GM21360 (cell line): ENCODE results near the gene ATP8B2.
"Not testable (repeated sequence)": the region's sequence is repeated elsewhere in the genome, so short reads cannot be mapped to it uniquely, and the experiment has no call there.

ENCODE experiments used
- ATAC-seq: cut with Tn5 transposase; IDR thresholded peaks from one replicate; pipeline ENCODE4 v1.9.1; 2021; ENCODE audit warnings: mild to moderate bottlenecking, moderate library complexity; ENCODE audit not compliant: unreplicated experiment

Gene ATP8B2

DNA sequence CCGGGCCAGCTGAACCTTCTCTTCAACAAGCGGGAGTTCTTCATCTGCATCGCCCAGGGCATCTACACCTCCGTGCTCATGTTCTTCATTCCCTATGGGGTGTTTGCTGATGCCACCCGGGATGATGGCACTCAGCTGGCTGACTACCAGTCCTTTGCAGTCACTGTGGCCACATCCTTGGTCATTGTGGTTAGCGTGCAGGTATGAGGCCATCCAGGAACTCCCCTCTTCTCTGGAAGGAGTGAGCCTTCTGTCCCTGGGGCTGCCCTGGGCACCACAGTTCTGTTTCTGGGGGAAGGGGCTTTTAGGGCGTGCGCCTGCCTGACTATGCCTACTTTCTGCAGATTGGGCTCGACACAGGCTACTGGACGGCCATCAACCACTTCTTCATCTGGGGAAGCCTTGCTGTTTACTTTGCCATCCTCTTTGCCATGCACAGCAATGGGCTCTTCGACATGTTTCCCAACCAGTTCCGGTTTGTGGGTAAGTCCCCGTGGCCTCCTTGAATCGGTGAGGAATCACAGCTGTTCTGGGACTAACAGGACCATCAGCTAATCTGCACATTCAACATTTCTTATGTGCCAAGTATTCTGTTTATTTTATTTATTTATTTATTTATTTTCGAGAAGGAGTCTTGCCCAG, 21.1 kb downstream of the ATP8B2 start:
- ATAC-seq: no peak

DNA sequence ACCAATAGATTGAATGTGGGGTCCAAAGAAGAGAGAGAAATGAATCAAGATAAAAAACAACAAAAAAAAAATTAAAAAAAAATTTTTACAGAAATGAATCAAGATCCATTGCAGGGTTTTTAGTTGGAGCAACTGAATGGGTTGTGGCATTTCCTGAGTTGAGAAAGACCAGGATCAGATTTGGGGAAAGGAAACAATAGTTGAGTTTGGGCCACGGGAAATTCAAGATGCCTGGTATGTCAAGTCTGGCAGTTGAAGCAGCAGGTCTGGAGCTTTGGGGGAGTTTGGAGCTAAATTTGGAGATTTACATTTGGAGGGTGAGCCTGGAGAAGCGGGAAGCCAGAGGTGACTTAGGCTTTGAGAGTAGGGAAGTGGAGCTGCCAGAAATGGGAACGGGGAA, 22.6 kb downstream of the ATP8B2 start:
- no peak for ATAC-seq

DNA sequence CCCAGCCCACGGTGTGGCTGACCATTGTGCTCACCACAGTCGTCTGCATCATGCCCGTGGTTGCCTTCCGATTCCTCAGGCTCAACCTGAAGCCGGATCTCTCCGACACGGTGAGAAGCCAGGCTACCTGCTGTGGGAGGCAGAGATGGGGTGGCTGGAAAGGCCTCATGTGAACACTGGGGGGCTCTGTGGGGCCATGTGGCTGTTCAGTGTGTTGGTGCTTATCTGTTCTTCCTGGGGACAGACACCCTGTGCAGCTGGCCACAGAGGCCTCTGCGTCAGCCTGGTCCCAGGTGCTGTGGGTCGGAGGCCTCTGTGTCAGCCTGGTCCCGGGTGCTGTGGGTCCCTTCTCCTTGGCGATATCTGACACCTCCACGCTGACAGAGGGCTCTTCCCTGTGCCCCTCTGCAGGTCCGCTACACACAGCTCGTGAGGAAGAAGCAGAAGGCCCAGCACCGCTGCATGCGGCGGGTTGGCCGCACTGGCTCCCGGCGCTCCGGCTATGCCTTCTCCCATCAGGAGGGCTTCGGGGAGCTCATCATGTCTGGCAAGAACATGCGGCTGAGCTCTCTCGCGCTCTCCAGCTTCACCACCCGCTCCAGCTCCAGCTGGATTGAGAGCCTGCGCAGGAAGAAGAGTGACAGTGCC, 23.2 kb downstream of the ATP8B2 start:
- no peak for ATAC-seq

DNA sequence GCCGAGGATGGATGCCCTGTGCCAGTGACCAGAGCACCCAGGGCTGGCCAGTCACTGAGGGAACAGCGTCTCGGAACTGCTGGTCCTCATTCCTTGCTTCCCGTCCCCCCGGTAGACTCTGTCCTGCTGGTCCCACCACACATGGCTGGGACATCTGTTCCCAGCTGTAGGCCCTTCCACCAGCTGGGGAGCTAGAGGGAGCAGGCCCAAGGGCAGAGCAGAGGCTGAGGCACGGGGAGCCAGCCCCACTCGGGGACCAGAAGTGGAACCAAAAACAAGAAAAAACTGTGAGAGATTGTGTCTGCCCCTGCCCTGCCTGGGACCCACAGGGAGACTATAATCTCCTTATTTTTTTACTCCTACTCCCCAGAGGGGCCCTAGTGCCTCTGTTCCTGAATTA, 23.8 kb downstream of the ATP8B2 start:
- no peak for ATAC-seq

DNA sequence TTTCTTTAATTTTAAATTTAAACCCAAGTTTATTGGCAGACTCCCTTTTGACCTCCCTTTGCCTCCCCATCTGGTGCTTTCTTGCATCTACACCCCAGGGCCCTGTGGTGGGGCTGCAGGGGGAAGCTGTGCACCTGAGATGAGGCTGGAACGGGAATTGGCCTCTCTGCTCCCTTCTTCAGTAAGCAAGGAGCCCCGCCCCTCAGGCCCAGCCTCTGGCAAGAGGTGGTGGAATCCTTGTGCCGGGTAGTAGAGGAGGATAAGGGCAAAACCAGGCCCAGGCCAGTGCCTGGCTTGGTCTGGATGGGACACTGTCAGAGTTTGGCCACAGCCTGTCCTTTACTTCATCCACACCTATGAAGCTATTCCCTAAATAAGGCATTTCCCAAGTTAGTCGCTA, 25.1 kb downstream of the ATP8B2 start:
- ATAC-seq: no peak

DNA sequence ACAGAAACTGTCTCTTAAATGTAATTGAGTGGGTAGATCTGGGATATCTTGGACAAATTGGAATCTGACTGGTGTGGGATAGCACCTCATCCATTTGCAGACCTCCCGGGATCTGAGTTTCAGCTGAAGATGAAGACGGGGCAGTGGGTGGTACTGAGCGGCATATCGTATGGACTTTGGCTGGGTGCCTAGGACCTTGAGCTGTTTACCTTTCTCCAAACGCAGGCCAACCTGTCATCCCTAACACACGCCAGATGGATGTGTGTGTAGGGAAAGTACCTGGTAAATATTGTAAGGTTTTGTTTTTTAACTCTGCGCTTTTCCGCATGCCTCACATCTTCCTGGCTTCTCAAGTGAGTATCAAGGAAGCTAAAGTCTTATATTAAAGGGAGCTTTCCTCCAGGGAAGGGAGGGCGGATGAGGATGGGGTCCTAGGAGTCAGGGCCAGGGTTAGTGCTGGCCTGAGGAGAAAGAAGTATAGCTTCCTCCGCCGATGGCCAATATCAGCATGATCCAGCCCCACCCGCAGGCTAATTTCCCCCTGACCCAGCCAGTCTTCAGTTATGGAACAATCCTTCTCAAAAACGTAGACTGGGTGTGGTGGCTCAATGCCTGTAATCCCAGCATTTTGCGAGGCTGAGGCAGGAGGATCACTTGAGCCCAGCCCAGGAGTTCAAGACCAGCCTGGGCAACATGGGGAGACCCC, 26.2 kb downstream of the ATP8B2 start:
- ATAC-seq: no peak

DNA sequence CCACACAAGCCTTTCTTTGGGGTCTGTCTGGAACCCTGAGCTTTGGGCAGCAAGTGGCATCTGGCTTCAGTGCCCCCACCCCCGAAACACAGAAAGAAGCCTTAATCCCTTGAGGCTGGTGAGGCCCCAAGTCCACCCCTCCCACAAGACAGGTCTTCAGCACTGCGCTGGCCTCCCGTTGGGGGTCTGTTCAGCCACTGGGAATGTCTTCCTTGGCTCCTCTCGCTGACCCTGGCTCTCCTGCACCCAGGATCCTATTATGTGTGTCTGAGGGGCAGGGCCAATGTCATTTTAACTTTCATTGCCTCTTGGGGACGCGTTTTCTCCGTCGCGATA, 26.9 kb downstream of the ATP8B2 start:
- ATAC-seq: no peak

DNA sequence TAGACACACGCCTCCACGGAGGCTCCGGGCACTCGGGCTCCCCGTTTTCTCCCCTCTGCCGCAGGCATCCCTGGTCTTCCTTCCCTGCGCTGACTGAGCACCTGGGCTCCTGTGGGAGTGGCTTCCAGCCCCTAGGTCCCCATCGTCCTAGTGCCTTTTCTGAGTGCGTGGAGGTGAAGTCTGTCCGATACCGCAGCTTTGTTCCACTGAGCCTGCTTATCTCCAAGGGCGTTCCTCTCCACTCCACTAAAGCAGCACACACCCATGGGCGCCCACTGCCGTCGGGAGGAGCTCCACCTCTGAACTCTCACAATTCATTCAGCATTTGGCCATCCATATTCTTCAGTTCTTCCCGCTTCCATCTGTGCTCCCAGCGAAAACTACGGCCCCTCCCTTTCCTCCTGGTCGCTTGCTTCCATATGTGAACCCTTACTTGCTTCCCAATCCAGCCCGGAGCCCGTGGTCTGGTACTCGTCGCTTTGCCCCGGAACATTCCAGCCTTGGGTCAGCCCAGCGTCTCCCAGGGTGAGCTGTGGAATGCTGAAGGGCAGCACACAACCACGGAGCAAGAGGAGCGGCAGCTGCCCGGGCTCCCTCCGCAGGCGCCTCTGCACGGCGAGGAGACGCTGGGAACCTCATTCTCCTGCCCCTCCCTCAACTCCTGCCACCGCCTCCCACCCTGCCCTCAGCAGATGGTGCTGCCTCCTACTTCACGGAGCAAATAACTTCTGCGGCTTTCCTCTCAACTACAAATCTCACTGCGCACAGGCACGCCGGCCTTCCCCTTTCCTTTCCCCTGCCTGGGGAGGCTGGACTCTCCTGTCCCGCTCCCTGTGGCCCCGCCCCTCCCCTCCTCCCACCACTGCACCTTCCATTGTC, 27.5 kb downstream of the ATP8B2 start:
- no peak for ATAC-seq

DNA sequence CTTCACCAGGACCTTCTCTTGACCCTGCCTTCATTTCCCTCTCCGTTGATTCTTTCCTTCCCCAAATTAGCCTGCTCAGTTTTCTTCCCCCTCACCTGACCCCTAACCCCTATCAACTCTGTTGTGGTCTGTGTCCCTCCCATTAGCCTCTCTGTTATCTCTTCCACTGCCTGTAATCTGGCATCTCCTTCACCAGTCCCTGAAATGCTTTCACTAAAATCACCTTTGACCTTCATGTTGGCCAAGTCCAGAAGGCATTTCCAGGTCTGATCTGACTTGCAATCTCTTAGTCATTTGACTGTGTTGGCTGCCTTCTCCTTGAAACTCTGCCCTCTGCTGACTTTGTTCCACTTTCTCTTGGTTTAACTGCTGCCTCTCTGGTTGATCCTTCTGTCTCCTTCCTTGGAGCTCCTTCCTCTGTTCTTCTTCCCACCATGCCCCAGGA, 28.2 kb downstream of the ATP8B2 start:
- ATAC-seq: no peak

DNA sequence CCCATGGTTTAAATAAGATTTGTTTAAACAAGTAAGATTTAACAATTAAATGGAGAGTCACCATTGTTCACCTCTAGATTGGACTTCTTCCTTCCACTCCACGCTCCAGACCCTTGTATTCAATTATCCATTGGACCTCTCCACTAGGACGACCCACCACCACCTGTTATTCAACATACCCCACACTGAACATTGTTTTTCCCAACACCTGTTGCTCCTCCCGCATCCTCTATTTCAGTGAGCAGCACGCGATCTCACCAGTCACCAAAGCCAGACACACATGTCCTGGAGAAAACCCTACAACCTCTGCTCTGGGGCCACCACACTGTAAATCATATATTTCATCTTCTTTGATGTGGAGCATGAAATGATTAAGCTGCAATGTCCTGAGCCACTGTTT, 28.6 kb downstream of the ATP8B2 start:
- no peak for ATAC-seq

DNA sequence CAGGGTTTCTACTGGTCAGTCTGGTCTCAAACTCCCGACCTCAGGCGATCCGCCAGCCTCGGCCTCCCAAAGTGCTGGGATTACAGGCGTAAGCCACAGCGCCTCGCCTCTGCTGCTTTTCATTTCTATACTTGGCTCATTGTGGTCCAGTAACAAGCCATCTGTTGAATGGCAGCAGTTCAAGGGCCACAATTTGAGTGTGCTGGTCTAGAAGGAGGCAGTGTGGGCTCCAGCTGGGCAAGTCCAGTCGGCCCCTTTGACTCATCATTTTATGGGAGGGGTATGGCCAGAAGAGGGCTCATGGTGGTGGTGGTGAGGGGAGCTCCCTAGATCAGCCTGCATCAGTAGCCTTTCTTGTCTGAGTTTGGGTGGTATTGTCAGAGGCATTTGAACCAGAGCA, 33.2 kb downstream of the ATP8B2 start:
- no peak for ATAC-seq

DNA sequence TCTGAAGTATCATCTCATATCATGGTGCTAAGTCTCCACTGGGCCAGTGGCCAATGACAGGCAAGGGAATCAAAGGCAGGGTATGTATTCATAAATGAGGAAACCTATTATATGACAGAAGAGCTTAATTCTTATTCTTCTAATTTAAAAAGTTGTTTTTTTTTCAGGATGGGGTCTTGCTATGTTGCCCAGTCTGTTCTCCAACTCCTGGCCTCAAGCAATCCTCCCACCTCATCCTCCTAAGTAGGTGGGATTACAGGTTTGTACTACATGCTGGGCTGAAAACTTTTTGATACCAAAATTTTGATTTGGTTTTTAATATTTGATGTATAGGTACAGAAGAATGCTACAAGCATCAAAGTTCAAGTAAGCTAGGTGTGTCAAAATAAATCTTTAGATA, 35.0 kb downstream of the ATP8B2 start:
- ATAC-seq: no peak

DNA sequence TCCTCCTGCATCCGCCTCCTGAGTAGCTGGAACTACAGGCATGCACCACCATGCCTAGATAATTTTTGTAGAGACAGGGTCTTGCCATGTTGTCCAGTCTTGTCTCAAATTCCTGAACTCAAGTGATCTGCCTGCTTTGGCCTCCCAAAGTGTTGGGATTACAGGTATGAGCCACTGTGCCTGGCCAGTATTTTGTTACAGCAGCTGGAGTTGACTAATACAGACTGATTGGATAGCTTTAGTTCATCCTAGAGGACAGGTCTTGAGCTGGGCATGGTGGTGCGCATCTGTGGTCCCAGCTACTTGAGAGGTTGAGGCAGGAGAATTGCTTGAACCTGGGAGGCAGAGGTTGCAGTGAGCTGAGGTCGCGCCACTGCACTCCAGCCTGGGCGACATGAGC, 35.6 kb downstream of the ATP8B2 start:
- not testable (repeated sequence) for ATAC-seq

DNA sequence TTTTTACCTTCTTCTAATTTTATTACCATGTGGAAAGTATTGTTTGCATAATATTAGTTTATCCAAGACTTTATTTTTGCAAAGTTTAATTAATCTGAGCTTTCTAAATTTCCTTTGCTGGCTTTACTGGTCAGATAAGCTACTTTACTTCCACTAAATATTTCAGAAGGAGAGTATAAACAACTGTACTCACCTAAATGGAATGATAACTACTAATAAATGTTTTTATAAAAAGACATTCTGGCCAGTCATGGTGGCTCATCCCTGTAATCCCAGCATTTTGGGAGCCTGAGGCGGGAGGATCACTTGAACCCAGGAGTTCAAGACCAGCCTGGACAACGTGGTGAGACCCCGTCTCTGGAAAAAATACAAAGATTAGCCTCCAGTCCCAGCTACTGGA, 36.0 kb downstream of the ATP8B2 start:
- ATAC-seq: no peak

DNA sequence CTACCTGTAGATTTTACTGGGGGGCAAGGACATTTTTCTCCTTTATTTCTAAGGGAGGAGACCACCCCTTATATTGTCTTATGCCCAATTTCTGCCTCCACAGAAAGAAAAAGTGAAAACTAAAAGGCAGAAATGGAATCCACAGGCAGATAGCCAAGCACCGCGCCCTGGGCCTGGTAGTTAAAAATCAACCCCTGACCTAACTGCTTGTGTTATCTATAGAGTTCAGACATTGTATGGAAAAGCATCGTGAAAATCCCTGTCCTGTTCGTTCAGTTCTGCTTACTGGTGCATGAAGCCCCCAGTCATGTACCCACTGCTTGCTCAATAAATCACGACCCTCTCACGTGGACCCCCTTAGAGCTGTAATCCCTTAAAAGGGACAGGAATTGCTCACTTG, 46.1 kb downstream of the ATP8B2 start:
- ATAC-seq: no peak

DNA sequence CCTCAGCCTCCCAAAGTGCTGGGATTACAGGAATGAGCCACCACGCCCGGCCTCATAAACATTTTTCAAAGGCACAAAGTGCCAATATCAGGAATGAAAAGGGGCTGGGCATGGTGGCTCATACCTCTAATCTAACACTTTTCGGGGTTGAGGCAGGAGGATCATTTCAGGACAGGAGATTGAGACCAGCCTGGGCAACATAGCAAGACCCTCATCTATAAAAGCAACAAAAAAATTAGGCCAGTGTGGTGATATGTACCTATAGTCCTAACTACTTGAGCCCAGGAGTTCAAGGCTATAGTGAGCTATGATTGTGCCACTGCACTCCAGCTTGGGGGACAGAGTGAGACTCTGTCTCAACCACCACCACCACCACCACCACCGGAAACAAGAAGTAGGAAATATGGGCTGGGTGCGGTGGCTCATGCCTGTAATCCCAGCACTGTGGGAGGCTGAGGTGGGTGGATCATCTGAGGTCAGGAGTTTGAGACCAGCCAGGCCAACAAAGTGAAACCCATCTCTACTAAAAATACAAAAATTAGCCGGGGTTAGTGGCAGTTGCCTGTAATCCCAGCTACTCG, 48.5 kb downstream of the ATP8B2 start:
- not testable (repeated sequence) for ATAC-seq

DNA sequence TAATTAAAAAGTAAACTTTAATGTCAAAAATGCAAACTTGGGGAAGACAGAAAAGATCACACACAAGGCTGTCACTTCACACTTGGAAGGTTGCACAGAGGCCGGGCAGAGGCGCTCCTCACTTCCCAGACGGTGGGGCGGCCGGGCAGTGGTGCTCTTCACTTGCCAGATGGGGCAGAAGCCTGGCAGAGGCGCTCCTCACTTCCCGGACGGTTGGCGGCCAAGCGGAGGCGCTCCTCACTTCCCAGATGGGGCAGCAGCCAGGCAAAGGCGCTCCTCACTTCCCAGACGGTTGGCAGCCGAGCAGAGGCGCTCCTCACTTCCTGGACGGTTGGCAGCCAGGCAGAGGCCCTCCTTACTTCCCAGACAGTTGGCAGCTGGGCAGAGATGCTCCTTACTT, 54.0 kb downstream of the ATP8B2 start:
- ATAC-seq: no peak

DNA sequence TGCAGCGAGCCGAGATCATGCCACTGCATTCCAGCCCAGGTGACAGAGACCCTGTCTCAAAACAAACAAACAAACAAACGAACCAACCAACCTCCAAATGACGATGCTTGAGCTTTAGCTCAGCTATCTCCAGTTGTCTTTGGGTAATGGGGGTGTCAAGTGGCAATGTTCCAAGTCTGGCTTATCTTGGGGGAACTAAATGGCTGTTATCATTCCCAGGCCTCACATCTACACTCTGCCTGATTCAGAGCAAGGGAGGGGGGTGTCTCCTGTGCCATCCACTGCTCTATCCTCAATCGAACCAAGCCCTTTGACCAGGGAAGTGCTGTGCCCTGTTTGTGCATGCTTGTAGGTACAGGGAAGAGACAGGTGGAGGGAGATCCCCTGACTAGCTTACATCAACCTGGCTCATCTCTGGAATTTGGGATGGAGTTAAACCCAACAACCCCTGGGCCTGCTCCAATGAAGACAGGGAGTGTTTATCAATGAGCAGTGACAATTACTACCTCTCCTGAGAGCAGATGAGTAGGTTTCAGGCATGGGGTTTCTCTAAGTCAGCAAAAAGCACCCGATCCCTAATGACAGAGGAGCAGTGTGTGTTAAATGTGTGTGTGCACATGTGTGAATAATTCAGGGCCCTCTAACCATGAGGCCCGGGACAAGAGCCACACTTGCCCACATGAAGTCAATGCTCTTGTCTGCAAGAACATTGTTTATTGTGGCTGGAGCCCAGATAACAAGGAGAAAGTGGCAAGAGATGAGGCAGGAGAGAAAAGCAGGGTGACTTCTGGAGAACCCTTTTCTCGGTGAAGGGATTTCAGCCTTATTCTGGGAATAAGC, 59.5 kb downstream of the ATP8B2 start:
- ATAC-seq: no peak

DNA sequence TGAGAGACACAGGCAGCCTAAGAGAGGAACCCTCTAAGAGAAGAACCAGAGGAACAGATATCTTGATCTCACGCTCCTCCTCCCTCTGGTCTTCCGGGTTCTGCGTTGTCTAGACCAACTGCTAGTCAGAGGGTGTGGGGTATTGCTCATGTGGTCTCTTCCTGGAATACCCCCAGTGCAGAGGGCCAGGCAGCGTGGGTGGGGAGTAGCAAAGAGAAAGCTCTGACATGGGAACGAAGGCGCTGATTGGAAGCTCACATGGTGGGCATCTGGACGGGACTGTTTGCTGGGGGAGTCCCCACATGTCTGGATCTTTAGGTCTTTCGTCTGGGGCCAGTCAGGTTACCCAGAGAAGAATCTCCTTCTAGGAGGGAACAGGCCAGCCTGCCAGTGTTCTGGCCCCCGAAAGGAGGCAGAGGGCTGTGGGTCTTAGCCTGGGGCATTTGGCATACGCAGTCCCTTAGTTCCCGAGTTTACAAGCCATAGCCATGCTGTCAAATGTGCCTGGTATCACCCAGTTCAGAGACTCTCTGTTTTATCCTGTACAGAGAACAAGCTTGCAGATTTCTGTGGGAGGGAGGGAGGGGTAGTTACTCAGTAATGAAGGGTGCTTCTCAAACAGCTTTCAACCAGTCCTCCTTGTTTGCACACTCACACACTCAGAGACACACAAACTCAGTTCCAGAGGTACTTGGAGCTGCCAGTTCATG, 61.5 kb downstream of the ATP8B2 start:
- ATAC-seq: peak; percentile 77
